Measurements from ENCODE around the gene FLAD1.

Gene FLAD1

GRCh38 chr1:154968731-154969130, 14.4 kb upstream of the FLAD1 start:
- POLR2A ChIA-PET, result interaction anchor here (1.0 to 6.6 kb wide), 2 partner anchors 15 to 26 kb away, joined by 4 to 58 read pairs; partner anchors contain the start of gene FLAD1
- CTCF ChIA-PET, result interaction anchor here (0.6 kb wide), 1 partner anchor 275 kb away, joined by 3 read pairs; no protein-coding TSS in a partner anchor
- no peak for DNase-seq (ENCODE audit: extremely low spot score)
- TF ChIP-seq ZNF384 (IDR thresholded peaks at IDR 0.05), result no peak
- TF ChIP-seq NFRKB (IDR thresholded peaks at IDR 0.05), result no peak
- no peak for TF ChIP-seq BHLHE40 (IDR thresholded peaks at IDR 0.05; ENCODE audit: borderline replicate concordance)

GRCh38 chr1:154969246-154969645, 13.9 kb upstream of the FLAD1 start:
- TF ChIP-seq TARDBP (IDR thresholded peaks at IDR 0.05) (no peak), HDGF (IDR thresholded peaks at IDR 0.05; ENCODE audit: borderline replicate concordance) (no peak), FOXA1 (IDR thresholded peaks at IDR 0.05) (no peak), FOXK2 (IDR thresholded peaks at IDR 0.05) (no peak), SP1 (IDR thresholded peaks at IDR 0.05) (no peak), CTBP1 (IDR thresholded peaks at IDR 0.05; ENCODE audit: borderline replicate concordance) (no peak), SUZ12 (IDR thresholded peaks at IDR 0.05) (no peak), ZNF384 (IDR thresholded peaks at IDR 0.05) (no peak)
- TF ChIP-seq, protein P1, sequence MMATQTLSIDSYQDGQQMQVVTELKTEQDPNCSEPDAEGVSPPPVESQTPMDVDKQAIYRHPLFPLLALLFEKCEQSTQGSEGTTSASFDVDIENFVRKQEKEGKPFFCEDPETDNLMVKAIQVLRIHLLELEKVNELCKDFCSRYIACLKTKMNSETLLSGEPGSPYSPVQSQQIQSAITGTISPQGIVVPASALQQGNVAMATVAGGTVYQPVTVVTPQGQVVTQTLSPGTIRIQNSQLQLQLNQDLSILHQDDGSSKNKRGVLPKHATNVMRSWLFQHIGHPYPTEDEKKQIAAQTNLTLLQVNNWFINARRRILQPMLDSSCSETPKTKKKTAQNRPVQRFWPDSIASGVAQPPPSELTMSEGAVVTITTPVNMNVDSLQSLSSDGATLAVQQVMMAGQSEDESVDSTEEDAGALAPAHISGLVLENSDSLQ (IDR thresholded peaks at IDR 0.05), result no peak
- POLR2A ChIA-PET, result interaction anchor here (0.9 to 6.6 kb wide), 3 partner anchors 13 to 25 kb away, joined by 4 to 58 read pairs (median 5); partner anchors contain the start of genes FLAD1 and PBXIP1
- no peak for DNase-seq (ENCODE audit: extremely low spot score)
- CTCF ChIA-PET, result no interaction called here

DNA sequence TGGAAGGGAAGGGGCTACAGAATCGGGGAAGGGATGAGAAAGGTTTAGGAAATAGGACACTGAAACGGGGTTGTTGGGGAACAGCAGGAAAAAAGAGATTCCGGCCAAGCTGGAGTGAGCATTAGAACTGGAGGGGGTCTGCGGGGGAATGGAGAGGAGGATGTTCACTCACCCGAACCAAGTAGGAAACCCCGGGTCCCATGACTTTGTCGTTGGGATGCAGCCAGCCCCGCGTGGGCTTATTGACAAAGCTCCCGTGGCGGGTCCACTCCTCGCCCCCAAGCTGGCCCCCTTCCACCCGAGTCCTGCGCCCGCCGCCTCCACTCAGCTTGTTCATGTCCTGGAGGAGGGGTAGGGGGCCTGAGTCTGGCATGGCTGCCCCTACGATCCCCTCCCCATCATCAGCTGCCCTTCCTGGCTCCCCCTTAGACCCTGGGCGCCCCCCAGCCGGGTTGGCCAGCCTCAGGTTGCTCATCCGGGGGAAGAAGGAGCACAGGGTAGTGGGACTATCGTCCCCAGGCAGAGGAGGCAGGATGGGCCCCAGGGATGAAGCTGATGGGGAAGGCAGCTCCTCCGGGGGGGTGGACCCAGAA, 13.2 kb upstream of the FLAD1 start:
- no peak for DNase-seq (ENCODE audit: extremely low spot score)
- no peak for TF ChIP-seq TARDBP (IDR thresholded peaks at IDR 0.05)
- TF ChIP-seq FOXK2 (IDR thresholded peaks at IDR 0.05), result no peak
- no peak for TF ChIP-seq L3MBTL2 (conservative IDR thresholded peaks at IDR 0.05)
- TF ChIP-seq BHLHE40 (IDR thresholded peaks at IDR 0.05; ENCODE audit: borderline replicate concordance), result no peak
- TF ChIP-seq, protein P1 (IDR thresholded peaks at IDR 0.05), result no peak
- TF ChIP-seq ARNT (IDR thresholded peaks at IDR 0.05), result no peak
- no peak for TF ChIP-seq HDGF (IDR thresholded peaks at IDR 0.05; ENCODE audit: borderline replicate concordance)
- TF ChIP-seq LEF1 (IDR thresholded peaks at IDR 0.05; ENCODE audit: borderline replicate concordance), result no peak
- TF ChIP-seq ELF4 (IDR thresholded peaks at IDR 0.05), result no peak
- TF ChIP-seq FOXM1 (IDR thresholded peaks at IDR 0.05; ENCODE audit: borderline replicate concordance), result no peak
- ChIA-PET POLR2A (interaction anchor here (0.9 to 6.6 kb wide), 9 partner anchors 8 to 223 kb away, joined by 3 to 59 read pairs (median 7); partner anchors contain the start of genes FLAD1, LENEP, PBXIP1 and PMVK), CTCF (interaction anchor here (0.7 to 2.2 kb wide), 4 partner anchors 8 to 115 kb away, joined by 4 to 8 read pairs (median 4); partner anchors contain the start of genes PBXIP1 and PYGO2)

DNA sequence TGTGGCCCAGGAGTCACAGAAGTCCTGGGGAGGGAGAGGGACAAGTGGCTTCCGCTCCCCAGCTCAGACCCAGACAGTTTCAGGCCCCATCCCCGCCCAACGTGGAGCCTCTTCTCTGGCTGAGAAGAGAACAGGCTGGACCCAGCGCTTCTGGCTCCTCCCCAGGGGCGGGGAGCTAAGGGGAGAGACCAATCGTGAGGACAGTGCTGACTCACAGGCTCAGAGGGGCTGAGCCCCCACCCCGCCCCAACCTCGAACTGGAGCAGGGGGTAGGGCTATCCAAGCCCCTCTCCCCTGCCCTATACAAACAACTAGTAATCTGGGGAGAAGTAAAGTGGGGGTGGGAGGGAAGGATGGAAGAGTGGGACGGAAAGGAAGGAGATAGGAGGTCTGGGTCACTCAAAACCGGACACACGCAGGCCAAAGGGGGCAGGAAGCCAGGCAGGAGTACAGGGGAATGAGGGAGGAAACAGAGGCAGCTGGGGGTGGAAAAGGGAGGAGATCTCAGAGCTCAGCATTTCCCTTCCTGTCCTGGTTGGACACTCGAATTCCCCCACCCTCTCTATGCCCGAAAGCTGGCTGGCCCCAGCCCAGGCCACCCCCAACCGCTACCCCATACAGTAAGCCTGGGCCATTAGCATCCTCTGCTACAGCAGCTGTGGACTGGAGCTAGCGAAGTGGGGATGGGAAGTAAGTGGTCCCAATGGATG, 12.4 kb upstream of the FLAD1 start, which contains the start of gene SHC1:
SHC1 (minus strand) TSS at position 117 of the 710 bp plus-strand sequence. CDS start 221 bp downstream, outside the sequence.
- ChIA-PET CTCF (interaction anchor here (0.6 to 2.2 kb wide), 5 partner anchors 9 to 115 kb away, joined by 3 to 8 read pairs (median 4); partner anchors contain the start of gene PYGO2), POLR2A (interaction anchor here (0.6 to 6.6 kb wide), 13 partner anchors 9 to 223 kb away, joined by 3 to 59 read pairs (median 5); partner anchors contain the start of genes FLAD1, LENEP, PBXIP1 and PMVK)
- DNase-seq (ENCODE audit: extremely low spot score), result peak; percentile 79
- no peak for TF ChIP-seq LEF1 (IDR thresholded peaks at IDR 0.05; ENCODE audit: borderline replicate concordance)
- TF ChIP-seq FOXA1 (IDR thresholded peaks at IDR 0.05), result no peak
- TF ChIP-seq FOXM1 (IDR thresholded peaks at IDR 0.05; ENCODE audit: borderline replicate concordance), result no peak
- no peak for TF ChIP-seq FOXK2 (IDR thresholded peaks at IDR 0.05)
- TF ChIP-seq SUZ12 (IDR thresholded peaks at IDR 0.05), result no peak
- TF ChIP-seq, protein P1 (IDR thresholded peaks at IDR 0.05), result no peak
- no peak for TF ChIP-seq ZNF384 (IDR thresholded peaks at IDR 0.05)
- no peak for TF ChIP-seq BHLHE40 (IDR thresholded peaks at IDR 0.05; ENCODE audit: borderline replicate concordance)

DNA sequence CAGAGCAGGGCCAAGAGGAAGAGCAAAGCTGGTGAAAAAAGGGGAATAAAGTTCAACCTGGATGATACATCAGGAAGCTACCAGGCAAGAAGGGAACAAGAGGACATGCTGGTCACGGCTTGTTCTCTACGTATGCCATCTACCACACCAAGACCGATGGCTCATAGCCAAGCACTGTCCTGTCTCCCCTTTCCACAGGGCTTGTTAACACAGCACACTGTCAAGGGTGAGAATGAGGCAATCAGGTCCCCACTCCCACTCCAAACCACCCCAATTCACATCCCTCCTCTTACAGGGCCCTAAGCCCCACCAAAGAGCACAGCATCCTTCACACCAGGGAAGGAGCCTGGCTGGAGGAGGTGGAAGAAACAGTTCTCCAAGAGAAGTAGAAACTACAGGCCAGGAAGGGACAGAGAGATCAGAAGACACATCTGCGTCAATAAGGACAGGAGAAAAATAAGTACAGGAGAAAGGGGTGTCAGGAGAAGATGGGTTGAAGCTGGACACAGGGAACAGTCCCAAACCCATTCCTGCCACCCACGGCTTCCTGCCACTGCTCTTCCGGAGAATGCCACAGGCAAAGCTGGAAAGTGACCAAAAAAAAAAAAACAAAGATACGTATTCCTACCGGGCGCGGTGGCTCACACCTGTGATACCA, 11.7 kb upstream of the FLAD1 start:
- POLR2A ChIA-PET, result interaction anchor here (0.8 to 6.6 kb wide), 12 partner anchors 10 to 124 kb away, joined by 3 to 59 read pairs (median 7); partner anchors contain the start of genes FLAD1, LENEP, PBXIP1 and PMVK
- CTCF ChIA-PET, result interaction anchor here (0.8 to 2.2 kb wide), 6 partner anchors 9 to 114 kb away, joined by 3 to 8 read pairs (median 4); partner anchors contain the start of genes LENEP and PYGO2
- no peak for DNase-seq (ENCODE audit: extremely low spot score)
- TF ChIP-seq TARDBP (IDR thresholded peaks at IDR 0.05), result no peak
- no peak for TF ChIP-seq FOXA1 (IDR thresholded peaks at IDR 0.05)
- TF ChIP-seq SUZ12 (IDR thresholded peaks at IDR 0.05), result no peak
- TF ChIP-seq BHLHE40 (IDR thresholded peaks at IDR 0.05; ENCODE audit: borderline replicate concordance), result no peak
- TF ChIP-seq L3MBTL2 (conservative IDR thresholded peaks at IDR 0.05), result no peak

GRCh38 chr1:154972213-154972516, 11.0 kb upstream of the FLAD1 start:
- POLR2A ChIA-PET, result interaction anchor here (0.8 to 6.6 kb wide), 6 partner anchors 10 to 75 kb away, joined by 3 to 59 read pairs (median 8); partner anchors contain the start of genes FLAD1, LENEP, PMVK and PYGO2
- no peak for DNase-seq (ENCODE audit: extremely low spot score)
- CTCF ChIA-PET, result interaction anchor here (0.8 to 1.5 kb wide), 3 partner anchors 22 to 89 kb away, joined by 3 read pairs; partner anchors contain the start of gene LENEP
- TF ChIP-seq LEF1 (IDR thresholded peaks at IDR 0.05; ENCODE audit: borderline replicate concordance), result no peak
- TF ChIP-seq L3MBTL2 (conservative IDR thresholded peaks at IDR 0.05), result no peak
- TF ChIP-seq TARDBP (IDR thresholded peaks at IDR 0.05), result no peak
- no peak for TF ChIP-seq FOXA1 (IDR thresholded peaks at IDR 0.05)
- TF ChIP-seq ZNF384 (IDR thresholded peaks at IDR 0.05), result no peak

All from HEK293T (cell line).